HepG2 (cell line): ENCODE measurements around the gene LSM14B. TPM values are rescaled to one million over a fixed set of nuclear protein-coding genes. Genes with fewer than 3 reads are reported as not detected.

ENCODE experiments used
- ARID2 ChIP-seq: sonication (generic); formaldehyde crosslinking; IDR thresholded peaks from 2 replicates; pipeline ENCODE4 v1.8.1; 2022; ENCODE audit warnings: mild to moderate bottlenecking, missing genetic modification reagents, borderline replicate concordance
- CENPX ChIP-seq: sonication (generic); formaldehyde crosslinking; IDR thresholded peaks from 2 replicates; pipeline ENCODE4 v1.9.0; 2021; ENCODE audit warnings: mild to moderate bottlenecking, missing genetic modification reagents, moderate library complexity
- DMTF1 ChIP-seq: sonication (generic); formaldehyde crosslinking; IDR thresholded peaks from 2 replicates; pipeline ENCODE4 v1.4.0; 2020; ENCODE audit warnings: mild to moderate bottlenecking, missing genetic modification reagents
- FOXC1 ChIP-seq: sonication (generic); formaldehyde crosslinking; IDR thresholded peaks from 2 replicates; pipeline ENCODE4 v1.8.0; 2022; ENCODE audit warnings: mild to moderate bottlenecking, missing genetic modification reagents, borderline replicate concordance
- KDM5A ChIP-seq: fragments of 200-600 bp; sonication (generic); IDR thresholded peaks from 2 replicates; pipeline ENCODE4 v1.7.0; 2018; ENCODE audit warnings: antibody characterized with exemption, mild to moderate bottlenecking, low read length, borderline replicate concordance
- MAF1 ChIP-seq: sonication (generic); formaldehyde crosslinking; IDR thresholded peaks from 2 replicates; pipeline ENCODE4 v1.5.0; 2020; ENCODE audit warnings: missing genetic modification reagents, borderline replicate concordance
- MTA1 ChIP-seq: sonication (generic); formaldehyde crosslinking; IDR thresholded peaks from 2 replicates; pipeline ENCODE4 v1.4.0; 2020; ENCODE audit warnings: missing genetic modification reagents, mild to moderate bottlenecking, borderline replicate concordance
- NONO ChIP-seq, 2 experiments: fragments of 450-650 bp in 1 of 2; sonication (generic) in 1 of 2; formaldehyde crosslinking in 1 of 2; IDR thresholded peaks in 1 of 2; conservative IDR thresholded peaks in 1 of 2; 2 replicates each; pipeline versions ENCODE4 v1.6.1 to v1.8.0; 2017 to 2022; ENCODE audit warnings: mild to moderate bottlenecking in 1 of 2, missing genetic modification reagents in 1 of 2, moderate library complexity in 1 of 2
- PBX3 ChIP-seq: sonication (generic); formaldehyde crosslinking; IDR thresholded peaks from 2 replicates; pipeline ENCODE4 v1.8.1; 2023; ENCODE audit warnings: missing genetic modification reagents, inconsistent platforms, borderline replicate concordance
- TBX3 ChIP-seq: fragments of 450-650 bp; IDR thresholded peaks from 2 replicates; pipeline ENCODE4 v1.6.1; 2017; ENCODE audit warnings: antibody characterized with exemption, mild to moderate bottlenecking, inconsistent platforms, borderline replicate concordance
- THAP8 ChIP-seq: sonication (generic); formaldehyde crosslinking; IDR thresholded peaks from 2 replicates; pipeline ENCODE4 v1.5.1; 2020; ENCODE audit warnings: missing genetic modification reagents, mild to moderate bottlenecking, borderline replicate concordance
- XBP1 ChIP-seq: sonication (generic); formaldehyde crosslinking; IDR thresholded peaks from 2 replicates; pipeline ENCODE4 v1.5.0; 2020; ENCODE audit warnings: missing genetic modification reagents
- ZBTB2 ChIP-seq: sonication (generic); formaldehyde crosslinking; IDR thresholded peaks from 2 replicates; pipeline ENCODE4 v1.8.0; 2022; ENCODE audit warnings: low read depth, missing genetic modification reagents
- ZMAT5 ChIP-seq: sonication (generic); formaldehyde crosslinking; IDR thresholded peaks from 2 replicates; pipeline ENCODE4 v1.5.0; 2020; ENCODE audit warnings: mild to moderate bottlenecking, low read depth, missing genetic modification reagents, borderline replicate concordance
- ZMYM4 ChIP-seq: sonication (generic); formaldehyde crosslinking; IDR thresholded peaks from 2 replicates; pipeline ENCODE4 v1.8.1; 2023; ENCODE audit warnings: mild to moderate bottlenecking, missing genetic modification reagents
- ZNF205 ChIP-seq: IDR thresholded peaks from 2 replicates; pipeline ENCODE4 v1.6.1; 2018; ENCODE audit warnings: missing biosample characterization, missing genetic modification reagents
- ZNF333 ChIP-seq: sonication (generic); formaldehyde crosslinking; IDR thresholded peaks from 2 replicates; pipeline ENCODE4 v1.4.0; 2020; ENCODE audit warnings: mild to moderate bottlenecking, missing genetic modification reagents, borderline replicate concordance
- ZNF773 ChIP-seq: sonication (generic); formaldehyde crosslinking; IDR thresholded peaks from 2 replicates; pipeline ENCODE4 v1.4.0; 2020; ENCODE audit warnings: missing genetic modification reagents, borderline replicate concordance
- ZNF776 ChIP-seq: sonication (generic); formaldehyde crosslinking; IDR thresholded peaks from 2 replicates; pipeline ENCODE4 v1.4.0; 2020; ENCODE audit warnings: mild to moderate bottlenecking, missing genetic modification reagents
- ZNF777 ChIP-seq: sonication (generic); formaldehyde crosslinking; IDR thresholded peaks from 2 replicates; pipeline ENCODE4 v1.4.0; 2020; ENCODE audit warnings: missing genetic modification reagents
- ZZZ3 ChIP-seq: sonication (generic); formaldehyde crosslinking; IDR thresholded peaks from 2 replicates; pipeline ENCODE4 v1.4.0; 2020; ENCODE audit warnings: missing genetic modification reagents, mild to moderate bottlenecking, borderline replicate concordance
- polyA plus RNA-seq, 8 experiments: library from polyadenylated mRNA; depleted of rRNA in 3 of 8; stranded (reverse) in 7 of 8; unstranded in 1 of 8; fragments of >200 nt; fragmentation: Illumina TruSeq in 4 of 8; extraction: Trizol in 4 of 8; gene quantifications; 2 replicates each; pipeline versions ENCODE4 v1.2.1 to v1.2.3, GENCODE V29; 2011 to 2016; ENCODE audit warnings: low read depth in 4 of 8, missing spikeins in 1 of 8, mixed read lengths in 1 of 8; ENCODE audit not compliant: insufficient read depth in 1 of 8
- total RNA-seq, 5 experiments: library from RNA; depleted of rRNA; stranded (reverse); fragments of >200 nt; fragmentation: Illumina TruSeq; extraction: Trizol; gene quantifications; 2 replicates each; pipeline ENCODE4 v1.2.3, GENCODE V29; 2016; ENCODE audit warnings: low read depth in 1 of 5

Gene LSM14B
- total and polyA plus RNA-seq, 2 of the 13 experiments (the other 11 are each of a cell fraction or from before 2014, with no cell fraction given): 43.3 to 79.2 TPM

GRCh38 chr20:62122654-62123449, 577 bp downstream of the LSM14B start (continued):
- 0 out of 2 replicates have a peak, but pooled peaks have one; percentile 16 for TF ChIP-seq ZZZ3
- TF ChIP-seq ZNF776 (CRISPR knock-in tag): peak; percentile 25; the same call in 1 of the 2 replicates
- TF ChIP-seq ZNF773 (CRISPR knock-in tag): 0 out of 2 replicates have a peak, but pooled peaks have one; percentile 54
- no peak for TF ChIP-seq ZMAT5 (CRISPR knock-in tag)
- TF ChIP-seq NONO (IDR thresholded peaks at IDR 0.05): no peak
- peak; percentile 37; the same call in 1 of the 2 replicates for TF ChIP-seq NONO (CRISPR knock-in tag; conservative IDR thresholded peaks at IDR 0.05)
- peak; percentile 79; the same call in 1 of the 2 replicates for TF ChIP-seq ARID2 (CRISPR knock-in tag)
- TF ChIP-seq XBP1: no peak
- TF ChIP-seq ZBTB2 (CRISPR knock-in tag): peak; percentile 57; the same call in 1 of the 2 replicates
- peak; percentile 39; the same call in 1 of the 2 replicates for TF ChIP-seq ZNF777 (CRISPR knock-in tag)
- no peak for TF ChIP-seq CENPX (CRISPR knock-in tag)
- TF ChIP-seq ZMYM4 (CRISPR knock-in tag): peak; percentile 58; the same call in 1 of the 2 replicates
- peak; percentile 7; the same call in 1 of the 2 replicates for TF ChIP-seq ZNF205 (CRISPR knock-in tag)
- TF ChIP-seq KDM5A: peak; percentile 48; the same call in 1 of the 2 replicates
- peak; percentile 89; the same call in 1 of the 2 replicates for TF ChIP-seq ZNF333
- TF ChIP-seq MTA1 (CRISPR knock-in tag): 0 out of 2 replicates have a peak, but pooled peaks have one; percentile 60
- TF ChIP-seq FOXC1 (CRISPR knock-in tag): peak; percentile 72
- TF ChIP-seq THAP8 (CRISPR knock-in tag): 0 out of 2 replicates have a peak, but pooled peaks have one; percentile 74
- 0 out of 2 replicates have a peak, but pooled peaks have one; percentile 5 for TF ChIP-seq MAF1 (CRISPR knock-in tag)
- TF ChIP-seq PBX3 (CRISPR knock-in tag): 0 out of 2 replicates have a peak, but pooled peaks have one; percentile 26
- 0 out of 2 replicates have a peak, but pooled peaks have one; percentile 0 for TF ChIP-seq DMTF1 (CRISPR knock-in tag)
- no peak for TF ChIP-seq TBX3
